Measurements from ENCODE around the gene KCNMB2. TPM values are rescaled to one million over a fixed set of nuclear protein-coding genes. Genes with fewer than 3 reads are reported as not detected.

The KCNMB2 gene
- total RNA-seq, 1 experiment from 2014 or later: not detected

- Histone ChIP-seq H3K4me3 (ENCODE audit: low read depth, low read length, poor library complexity, severe bottlenecking) (no peak overlapping the region), H3K4me1 (ENCODE audit: insufficient read depth, low read length, poor library complexity, severe bottlenecking) (no peaks in the 10 kb centered on the region), H3K27me3 (replicated peaks; ENCODE audit: insufficient read depth, low read depth, low read length, poor library complexity) (no peaks in the 10 kb centered on the region), H3K27ac (ENCODE audit: low read depth, low read length, poor library complexity, severe bottlenecking) (no peak overlapping the region), H3K36me3 (ENCODE audit: insufficient read depth, low read length, poor library complexity, severe bottlenecking) (no peaks in the 10 kb centered on the region), H3K9me3 (ENCODE audit: low read depth, low read length, poor library complexity, severe bottlenecking) (no peaks in the 10 kb centered on the region)
- no peak for DNase-seq (ENCODE audit: low spot score)
- TF ChIP-seq CTCF (conservative IDR thresholded peaks at IDR 0.05; ENCODE audit: low read depth, low read length) (no peak), EZH2 (IDR thresholded peaks at IDR 0.05; ENCODE audit: borderline replicate concordance, low read depth, low read length, poor library complexity, severe bottlenecking) (no peak)
- intact Hi-C loops (cut with micrococcal nuclease; ENCODE audit: unreplicated experiment): loop anchor here (1.0 kb wide), 1 partner anchor 35 kb away; no protein-coding TSS in a partner anchor
- CTCF ChIA-PET: no interaction called here
- POLR2A ChIA-PET (ENCODE audit: low non-redundant PET): no interaction called here
- no TSS peak for BruUV-seq (replicated peaks)
These were observed 332.4 kb downstream of the KCNMB2 start for GRCh38 chr3:178868681-178869080.

- BruUV-seq (replicated peaks): no TSS peak
- CTCF ChIA-PET: no interaction called here
These were observed 333.8 kb downstream of the KCNMB2 start for GRCh38 chr3:178870085-178870484.

DNA sequence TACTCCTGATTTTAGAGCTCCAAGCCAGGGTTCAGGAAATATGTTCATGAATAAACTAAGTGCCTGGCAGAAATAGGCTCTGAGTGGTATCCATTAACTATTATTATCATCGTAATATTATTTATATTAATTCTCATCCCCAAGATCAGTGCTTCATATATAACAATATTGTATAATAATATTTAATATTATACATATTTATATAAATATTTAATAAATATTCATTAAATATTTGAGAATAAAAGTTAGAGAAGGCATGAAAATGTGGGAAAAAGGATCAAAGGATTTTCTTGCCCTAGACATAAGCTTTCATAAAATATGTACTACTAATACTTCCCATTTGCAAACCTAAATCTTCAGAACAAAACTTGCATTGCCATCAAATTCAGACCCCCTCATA lies 338.9 kb downstream of the KCNMB2 start:
- H3K4me3 ChIP-seq (ENCODE audit: low read depth, low read length, poor library complexity, severe bottlenecking): no peak overlapping the region
- no peak for DNase-seq (ENCODE audit: low spot score)
- H3K27ac ChIP-seq (ENCODE audit: low read depth, low read length, poor library complexity, severe bottlenecking): no peak overlapping the region
- intact Hi-C loops (cut with micrococcal nuclease; ENCODE audit: unreplicated experiment): no loop called here
- no peaks in the 10 kb centered on the region for H3K4me1 ChIP-seq (ENCODE audit: insufficient read depth, low read length, poor library complexity, severe bottlenecking)
- no TSS peak for BruUV-seq (replicated peaks)
- H3K9me3 ChIP-seq (ENCODE audit: low read depth, low read length, poor library complexity, severe bottlenecking): no peaks in the 10 kb centered on the region
- ChIA-PET POLR2A (ENCODE audit: low non-redundant PET) (no interaction called here), CTCF (no interaction called here)
- H3K36me3 ChIP-seq (ENCODE audit: insufficient read depth, low read length, poor library complexity, severe bottlenecking): no peaks in the 10 kb centered on the region
- H3K27me3 ChIP-seq (replicated peaks; ENCODE audit: insufficient read depth, low read depth, low read length, poor library complexity): no peaks in the 10 kb centered on the region
- TF ChIP-seq CTCF (conservative IDR thresholded peaks at IDR 0.05; ENCODE audit: low read depth, low read length) (no peak), EZH2 (IDR thresholded peaks at IDR 0.05; ENCODE audit: borderline replicate concordance, low read depth, low read length, poor library complexity, severe bottlenecking) (no peak)

More at GRCh38 chr3:178870085-178870484, 333.8 kb downstream of the KCNMB2 start:
- Histone ChIP-seq H3K4me3 (ENCODE audit: low read depth, low read length, poor library complexity, severe bottlenecking) (no peak overlapping the region), H3K27me3 (replicated peaks; ENCODE audit: insufficient read depth, low read depth, low read length, poor library complexity) (no peaks in the 10 kb centered on the region), H3K36me3 (ENCODE audit: insufficient read depth, low read length, poor library complexity, severe bottlenecking) (no peaks in the 10 kb centered on the region), H3K4me1 (ENCODE audit: insufficient read depth, low read length, poor library complexity, severe bottlenecking) (no peaks in the 10 kb centered on the region), H3K27ac (ENCODE audit: low read depth, low read length, poor library complexity, severe bottlenecking) (no peak overlapping the region), H3K9me3 (ENCODE audit: low read depth, low read length, poor library complexity, severe bottlenecking) (no peaks in the 10 kb centered on the region)
- TF ChIP-seq CTCF (conservative IDR thresholded peaks at IDR 0.05; ENCODE audit: low read depth, low read length) (no peak), EZH2 (IDR thresholded peaks at IDR 0.05; ENCODE audit: borderline replicate concordance, low read depth, low read length, poor library complexity, severe bottlenecking) (no peak)
- POLR2A ChIA-PET (ENCODE audit: low non-redundant PET): no interaction called here
- intact Hi-C loops (cut with micrococcal nuclease; ENCODE audit: unreplicated experiment): no loop called here
- no peak for DNase-seq (ENCODE audit: low spot score)
